DMS79 (cell line): ENCODE results near the gene ATP6V1B1.
"Not testable (repeated sequence)": the region's sequence is repeated elsewhere in the genome, so short reads cannot be mapped to it uniquely, and the experiment has no call there.

Source experiments
- DNase-seq: peaks from one replicate; lab custom pipeline; 2025; lab: John Stamatoyannopoulos, UW

The ATP6V1B1 gene

GRCh38 chr2:71008342-71008741, 72.6 kb downstream of the ATP6V1B1 start:
- no peak for DNase-seq

GRCh38 chr2:71011786-71012185, 76.1 kb downstream of the ATP6V1B1 start:
- DNase-seq: not testable (repeated sequence)
